Endothelial cell of hepatic sinusoid (primary cell): ENCODE data around the gene OTOS.

Experiments
- in situ Hi-C: cut with HindIII; loops from 2 replicates; pipeline ENCODE4 v1.10.0; 2017; ENCODE audit warnings: low sequenced_read_pairs

The OTOS gene

GRCh38 chr2:240137596-240138253, 2.7 kb downstream of the OTOS start:
- in situ Hi-C loops = no loop called here

GRCh38 chr2:240136671-240137292, 3.7 kb downstream of the OTOS start:
- in situ Hi-C loops = no loop called here

- in situ Hi-C loops = no loop called here
Measured at GRCh38 chr2:240136013-240136670, 4.3 kb downstream of the OTOS start, which contains the start of gene COPS9. COPS9 (minus strand) TSS chr2:240136305; CDS start chr2:240136284, 21 bp downstream.

- in situ Hi-C loops = no loop called here
Measured at GRCh38 chr2:240135706-240136012, 4.8 kb downstream of the OTOS start.

- in situ Hi-C loops = no loop called here
Measured at GRCh38 chr2:240134956-240135520, 5.4 kb downstream of the OTOS start.

GRCh38 chr2:240134466-240134865, 6.0 kb downstream of the OTOS start:
- in situ Hi-C loops = no loop called here

- in situ Hi-C loops = no loop called here
Measured at GRCh38 chr2:240133401-240133800, 7.1 kb downstream of the OTOS start.

- in situ Hi-C loops = no loop called here
Measured at GRCh38 chr2:240132651-240132980, 7.8 kb downstream of the OTOS start.

GRCh38 chr2:240131941-240132650, 8.4 kb downstream of the OTOS start:
- in situ Hi-C loops = no loop called here

- in situ Hi-C loops = no loop called here
Measured at GRCh38 chr2:240131296-240131695, 9.2 kb downstream of the OTOS start.

- in situ Hi-C loops = no loop called here
Measured at GRCh38 chr2:240130393-240131195, 9.9 kb downstream of the OTOS start.

- in situ Hi-C loops = no loop called here
Measured at GRCh38 chr2:240129731-240130392, 10.6 kb downstream of the OTOS start.

GRCh38 chr2:240129311-240129710, 11.1 kb downstream of the OTOS start:
- in situ Hi-C loops = no loop called here

GRCh38 chr2:240128608-240129145, 11.8 kb downstream of the OTOS start:
- in situ Hi-C loops = no loop called here

- in situ Hi-C loops = no loop called here
Measured at GRCh38 chr2:240127911-240128607, 12.4 kb downstream of the OTOS start.

GRCh38 chr2:240127191-240127750, 13.2 kb downstream of the OTOS start:
- in situ Hi-C loops = no loop called here

- in situ Hi-C loops = no loop called here
Measured at GRCh38 chr2:240126731-240127130, 13.7 kb downstream of the OTOS start.

GRCh38 chr2:240125742-240126141, 14.7 kb downstream of the OTOS start:
- in situ Hi-C loops = no loop called here

- in situ Hi-C loops = loop anchor here (5.0 kb wide), 1 partner anchor 37 kb away; no protein-coding TSS in a partner anchor
Measured at GRCh38 chr2:240124651-240125030, 15.8 kb downstream of the OTOS start.
